Suppressor macrophage (primary cell): Measurements from ENCODE around the gene RECQL5.
"Not testable (repeated sequence)": the region's sequence is repeated elsewhere in the genome, so short reads cannot be mapped to it uniquely, and the experiment has no call there.

ENCODE experiments used
- DNase-seq, 4 experiments: peaks; one replicate each; pipeline ENCODE4 v3.0.0-alpha.2; 2020 to 2022

Gene RECQL5

DNA sequence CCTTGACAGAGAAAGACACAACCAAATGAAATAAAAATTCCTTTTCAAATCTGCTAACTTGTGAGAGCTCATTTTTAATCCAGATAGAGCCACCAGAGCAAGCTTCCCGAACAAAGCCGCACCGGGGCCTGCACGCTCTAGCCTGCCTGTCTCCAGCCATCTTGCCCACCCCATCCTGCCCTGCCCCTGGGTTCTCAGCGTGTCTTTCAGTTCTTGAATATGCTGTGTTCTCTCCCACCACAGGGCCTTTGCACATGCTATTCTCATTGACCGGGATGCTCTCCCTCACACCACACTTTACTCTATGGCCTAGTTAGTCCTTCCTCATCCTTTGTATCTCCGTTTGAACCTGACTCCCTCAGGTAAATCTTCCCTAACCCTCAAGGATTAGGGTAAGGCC, 19.0 kb downstream of the RECQL5 start:
- DNase-seq, result no peak

GRCh38 chr17:75647061-75647460, 19.9 kb downstream of the RECQL5 start:
- DNase-seq, result no peak

- DNase-seq, result no peak
Observed at GRCh38 chr17:75646638-75646992, 20.3 kb downstream of the RECQL5 start.

DNA sequence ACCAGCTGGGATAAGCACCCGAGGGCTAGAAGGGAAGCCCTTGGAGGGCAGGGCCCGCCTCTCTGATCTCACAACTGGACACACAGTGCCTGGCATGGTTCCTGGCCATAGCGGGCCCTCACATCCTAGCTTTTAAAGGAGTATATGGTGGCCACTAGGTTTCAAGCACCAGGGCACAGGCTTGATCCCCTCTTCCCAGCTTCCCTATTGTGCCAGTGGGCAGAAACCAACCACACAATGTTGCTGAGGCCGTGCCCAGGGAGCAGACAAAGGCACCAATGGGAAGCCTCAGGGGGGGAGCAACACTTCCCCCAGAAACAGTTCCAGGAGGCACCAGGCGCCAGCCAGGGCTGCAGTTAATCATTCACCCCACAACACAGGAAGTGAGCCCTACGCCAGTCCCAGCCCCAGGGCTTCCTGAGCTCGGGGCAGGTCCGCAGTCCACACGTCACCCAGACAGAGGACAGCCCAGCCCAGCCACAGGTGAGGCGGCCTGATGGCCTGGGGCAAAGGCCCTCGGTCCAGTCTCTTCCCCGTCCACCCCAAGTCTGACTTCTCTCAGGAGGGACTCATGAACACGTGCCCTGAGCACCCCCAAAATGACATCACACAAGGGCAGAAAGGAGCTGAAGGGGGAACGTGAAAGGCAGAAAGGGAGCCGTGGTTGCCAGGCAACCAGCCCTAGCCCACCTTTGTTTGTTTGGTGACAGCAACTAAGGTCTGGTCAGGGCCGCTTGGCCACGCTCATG, 20.9 kb downstream of the RECQL5 start:
- DNase-seq, result peak; percentile 69 to 80 (median 74)

GRCh38 chr17:75645501-75645888, 21.5 kb downstream of the RECQL5 start:
- DNase-seq, result no peak

DNA sequence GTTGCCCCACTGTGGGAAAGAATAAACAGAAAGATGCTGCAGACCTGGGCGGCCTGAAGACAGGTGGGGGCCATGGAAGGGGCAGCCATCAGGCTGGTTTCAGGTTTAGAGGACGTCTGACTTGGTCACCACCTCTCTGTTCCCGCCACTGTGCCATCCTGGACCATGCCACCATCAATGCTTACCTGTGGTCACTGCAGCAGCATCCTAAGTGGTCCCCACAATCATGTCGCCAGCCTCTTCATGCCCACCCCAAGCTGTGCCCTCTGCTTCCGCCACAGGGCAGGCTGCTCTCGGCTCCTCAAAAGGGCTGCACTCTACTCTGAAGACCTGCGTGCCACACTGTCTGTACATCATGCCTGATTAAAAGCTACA, 23.3 kb downstream of the RECQL5 start:
- DNase-seq, result no peak

- DNase-seq, result no peak
Observed at GRCh38 chr17:75642784-75643642, 23.9 kb downstream of the RECQL5 start.

GRCh38 chr17:75642182-75642783, 24.7 kb downstream of the RECQL5 start:
- DNase-seq, result no peak

- no peak for DNase-seq
Observed at GRCh38 chr17:75641343-75641742, 25.6 kb downstream of the RECQL5 start.

DNA sequence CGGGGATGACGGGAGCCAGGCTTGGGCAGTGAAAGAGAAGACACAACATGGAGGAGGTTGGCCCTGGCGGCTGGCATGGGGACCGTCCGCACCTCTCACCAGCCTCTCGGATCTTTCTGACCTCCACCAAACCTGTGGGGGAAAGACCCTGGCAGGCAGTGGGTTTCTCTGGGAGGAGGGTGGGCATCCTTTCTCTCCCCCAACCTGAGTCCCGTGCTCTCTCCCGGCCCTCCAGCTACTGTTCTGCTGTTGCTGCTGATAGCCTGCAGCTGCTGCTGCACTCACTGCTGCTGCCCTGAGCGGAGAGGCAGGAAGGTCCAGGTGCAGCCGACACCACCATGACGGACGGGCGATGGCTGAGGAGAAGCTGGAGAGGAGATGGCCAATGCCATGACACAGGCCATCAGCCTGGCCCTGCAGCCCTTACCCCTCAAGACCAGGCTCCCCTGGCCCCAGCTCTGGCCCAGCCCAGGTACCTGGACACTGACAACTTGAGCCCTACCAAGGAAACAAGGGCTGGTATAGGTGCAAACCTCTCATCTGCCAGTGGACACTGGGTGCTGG, 26.3 kb downstream of the RECQL5 start:
- DNase-seq, result no peak

- no peak for DNase-seq
Observed at GRCh38 chr17:75639771-75640555, 27.0 kb downstream of the RECQL5 start.

DNA sequence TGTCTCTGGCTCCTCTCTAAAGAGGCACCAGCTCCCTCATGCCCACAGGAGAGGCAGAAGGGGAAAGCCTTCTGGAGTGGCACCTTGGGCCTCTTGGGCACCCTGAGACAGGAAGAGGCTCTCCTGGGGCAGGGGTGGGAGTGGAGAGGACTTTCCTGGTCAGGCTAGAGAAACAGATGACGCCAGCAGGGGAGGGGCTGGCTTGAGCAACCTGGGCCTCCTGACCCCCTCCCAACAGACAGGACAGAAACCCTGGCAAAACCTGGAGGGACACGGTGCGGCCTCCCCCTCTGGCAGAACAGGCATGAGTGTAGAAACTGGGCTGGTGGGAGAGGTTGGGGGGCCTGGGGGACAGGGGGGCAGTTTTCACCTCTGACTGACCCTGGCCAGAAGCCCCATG, 27.6 kb downstream of the RECQL5 start:
- DNase-seq, result no peak

DNA sequence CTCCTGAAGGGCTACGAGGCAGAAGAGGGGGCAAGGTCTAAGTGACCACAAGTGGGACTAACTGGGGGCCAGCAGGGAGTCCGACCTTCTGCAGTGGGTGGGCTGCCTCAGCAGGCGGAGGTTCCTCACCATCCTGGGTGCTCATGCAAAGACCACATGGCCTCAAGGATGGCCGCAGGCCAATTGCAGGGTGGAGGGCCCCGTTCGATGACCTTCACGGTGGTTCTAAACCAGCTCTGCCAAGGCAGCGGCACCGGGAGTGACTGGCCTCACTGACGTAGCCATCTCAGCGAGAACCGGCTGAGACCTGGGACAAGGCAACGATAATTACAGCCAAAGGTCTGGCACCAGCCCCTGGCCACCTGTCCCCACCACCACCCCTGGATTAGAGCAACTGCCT, 28.1 kb downstream of the RECQL5 start:
- no peak for DNase-seq

- DNase-seq, result not testable (repeated sequence)
Observed at GRCh38 chr17:75638039-75638438, 28.9 kb downstream of the RECQL5 start.

DNA sequence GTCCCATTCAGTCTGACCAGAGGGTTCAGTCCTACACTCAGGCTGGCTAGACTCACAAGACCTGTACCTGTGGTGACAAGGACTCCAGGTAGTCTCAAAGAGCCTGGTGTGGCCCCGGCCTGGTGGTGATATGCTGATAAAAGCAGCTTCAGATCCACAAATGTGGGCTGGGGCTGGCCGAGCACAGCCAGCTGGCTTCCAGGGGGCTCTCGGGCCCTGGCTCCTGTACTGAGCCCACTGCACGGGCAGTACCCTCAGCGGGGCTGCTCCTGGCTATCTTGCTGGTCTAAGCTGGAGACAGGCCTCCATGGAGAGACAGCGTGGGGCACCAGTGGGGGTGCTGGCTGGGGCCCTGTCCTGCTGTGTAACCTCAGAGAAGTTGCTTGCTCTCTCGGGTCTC, 29.4 kb downstream of the RECQL5 start:
- no peak for DNase-seq

- no peak for DNase-seq
Observed at GRCh38 chr17:75637143-75637538, 29.8 kb downstream of the RECQL5 start.

DNA sequence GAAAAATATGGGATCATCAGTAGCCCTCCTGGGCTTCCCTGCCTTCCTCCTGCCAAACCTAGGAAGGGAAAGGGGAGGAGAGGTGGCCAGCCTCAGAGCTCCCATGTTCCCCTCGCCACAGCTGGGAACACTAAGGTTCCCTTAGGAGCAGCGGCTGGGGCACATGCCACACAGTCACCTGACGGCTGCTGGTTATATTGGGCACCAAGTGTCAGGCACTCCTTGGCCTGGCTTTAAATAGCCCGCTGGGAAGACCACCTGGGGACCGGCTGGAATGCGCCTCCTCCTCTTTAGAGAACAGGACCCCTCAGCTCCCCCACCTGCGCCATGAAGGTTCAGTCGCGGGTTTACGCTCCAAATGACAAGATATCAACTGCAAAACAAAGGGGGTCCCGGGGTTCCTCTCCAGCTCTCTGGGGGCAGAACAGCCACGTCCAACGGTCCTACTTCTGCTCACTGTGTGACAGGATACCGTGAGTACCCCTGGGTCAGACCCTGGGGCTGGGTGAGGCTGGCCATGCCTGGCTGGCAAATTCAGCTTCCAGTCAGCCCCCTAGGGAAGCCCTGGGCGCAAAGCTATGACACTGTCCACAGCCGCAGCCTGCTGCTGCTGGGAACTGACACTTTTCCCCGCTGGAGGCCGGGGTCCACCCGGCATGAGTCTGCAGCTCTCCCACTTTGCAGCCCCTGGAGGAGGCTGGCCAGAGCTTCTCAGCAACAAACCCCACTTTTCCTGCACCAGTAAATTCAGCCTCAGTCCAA, 30.4 kb downstream of the RECQL5 start:
- DNase-seq, result no peak

DNA sequence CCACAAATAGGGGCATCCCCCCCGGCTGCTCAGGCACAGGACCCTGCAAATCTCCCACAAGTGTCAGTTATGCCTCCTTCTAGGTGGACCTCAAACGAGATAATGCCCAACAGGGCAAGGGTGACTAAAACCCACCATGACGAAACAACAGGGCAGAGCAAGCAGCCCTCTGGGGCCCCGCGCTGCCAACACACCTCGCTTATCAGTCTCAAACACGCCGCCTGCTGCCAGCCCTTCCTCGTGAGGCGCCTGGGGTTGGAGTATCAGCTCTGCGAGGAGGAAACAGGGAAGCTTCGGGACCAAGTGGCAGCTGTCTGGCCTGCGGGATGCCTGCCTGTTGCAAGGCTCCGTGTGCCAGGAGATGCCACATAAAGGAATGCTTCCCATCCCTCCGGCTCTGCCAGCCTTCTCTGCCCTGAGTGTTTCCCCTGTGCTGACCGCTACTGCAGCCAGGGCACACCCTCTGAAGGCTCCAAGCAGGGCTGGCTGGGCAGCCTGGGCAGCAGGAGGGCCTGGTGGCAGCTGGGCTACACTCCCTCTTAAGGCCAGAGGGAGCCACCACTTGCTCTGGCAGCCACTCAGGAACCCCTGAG, 31.2 kb downstream of the RECQL5 start:
- no peak for DNase-seq

DNA sequence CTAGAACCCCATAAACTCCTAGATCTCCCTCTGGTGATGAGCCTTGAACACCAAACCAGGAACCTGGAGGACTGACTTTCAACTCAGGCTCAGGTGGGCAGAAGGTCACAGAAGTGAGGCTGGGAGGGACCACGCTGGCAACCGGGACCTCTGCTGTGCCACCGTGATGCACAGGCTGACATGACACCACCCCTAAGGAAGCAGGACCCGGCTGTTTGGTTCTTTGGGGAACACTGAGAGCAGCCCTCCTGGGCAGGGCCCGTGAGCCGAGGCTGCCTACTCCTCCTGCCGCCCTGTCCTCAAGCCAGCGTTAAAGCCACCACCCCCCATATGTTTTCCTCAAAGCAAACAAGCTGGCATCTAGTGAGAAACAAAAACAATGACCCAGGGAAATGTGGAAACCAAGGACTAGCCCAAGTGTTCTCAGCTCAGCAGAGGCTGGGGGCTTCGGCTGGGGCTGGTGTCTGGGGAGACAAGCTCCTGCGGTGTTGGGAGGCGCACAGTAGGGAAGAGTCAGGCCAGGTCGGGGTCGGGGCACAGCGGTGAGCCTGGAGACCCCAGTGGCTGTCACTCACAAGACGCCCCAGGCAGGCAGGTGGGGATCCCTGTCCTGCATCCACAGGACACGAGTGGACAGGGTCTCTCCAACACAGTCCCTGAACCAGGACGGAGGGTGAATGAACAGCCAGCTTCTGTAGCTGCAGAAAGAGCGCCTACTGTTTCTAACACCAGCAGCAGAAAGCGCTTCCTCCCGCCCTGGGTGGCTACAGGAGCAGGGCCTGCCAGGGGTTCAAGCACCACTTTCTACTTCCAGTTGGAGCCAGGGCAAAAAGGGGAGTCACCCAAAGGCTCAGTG, 32.0 kb downstream of the RECQL5 start:
- DNase-seq, result no peak

DNA sequence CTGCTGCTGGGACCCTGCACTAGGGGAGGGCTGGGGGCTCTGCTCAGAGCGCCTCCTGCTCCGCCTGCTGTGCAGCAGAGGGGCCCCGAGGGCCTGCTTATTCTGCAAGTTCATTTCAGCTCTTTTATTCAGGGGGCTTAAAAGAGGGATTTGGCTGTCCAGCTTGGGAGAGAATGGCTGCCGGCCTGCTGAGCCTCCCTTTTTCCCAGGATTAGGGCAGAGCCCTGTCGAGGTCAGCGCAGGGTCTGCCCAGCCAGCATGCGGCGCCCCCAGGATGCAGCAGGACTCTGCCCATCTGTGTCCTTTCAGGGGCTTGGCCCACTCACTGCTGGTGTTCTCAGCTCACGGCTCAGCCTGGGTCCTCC, 32.6 kb downstream of the RECQL5 start:
- DNase-seq, result no peak
